PC-3 (cell line): ENCODE data around the gene STPG2. TPM values are rescaled to one million over a fixed set of nuclear protein-coding genes. Genes with fewer than 3 reads are reported as not detected.

Experiments
- ATAC-seq: fragments of 200-7000 bp; cut with Tn5 transposase; 2 replicates; pipeline ENCODE4 v1.9.1; 2020; ENCODE audit warnings: mild to moderate bottlenecking, moderate library complexity
- BruUV-seq: library from RNA; stranded (reverse); fragments of 400-500 nt; replicated peaks from 2 replicates; lab custom pipeline; 2021; lab: Mats Ljungman, UMichigan
- CTCF ChIA-PET: fragments of 300-600 bp; sonication (Branson Sonifier 250); formaldehyde crosslinking; loops from one replicate; lab custom pipeline; 2022; ENCODE audit warnings: antibody characterized with exemption; lab: Charles Lee
- POLR2A ChIA-PET: fragments of 300-600 bp; sonication (Branson Sonifier 250); formaldehyde crosslinking; loops from one replicate; lab custom pipeline; 2022; ENCODE audit warnings: antibody characterized with exemption; ENCODE audit not compliant: unreplicated experiment; lab: Charles Lee
- DNase-seq: peaks from one replicate; pipeline ENCODE4 v3.0.0-alpha.2; 2015
- H2AFZ ChIP-seq: fragments of 300-600 bp; sonication (generic); 2 replicates; pipeline ENCODE4 v1.6.0; 2016; ENCODE audit warnings: antibody characterized with exemption, low read length
- H3F3A ChIP-seq: fragments of 300-600 bp; sonication (generic); one replicate; pipeline ENCODE4 v1.6.0; 2017; ENCODE audit warnings: antibody characterized with exemption, low read length, control low read depth, mild to moderate bottlenecking; ENCODE audit not compliant: unreplicated experiment
- H3K27ac ChIP-seq: fragments of 300-600 bp; sonication (generic); 2 replicates; pipeline ENCODE4 v1.5.1; 2016; ENCODE audit warnings: mild to moderate bottlenecking, low read length
- H3K27me3 ChIP-seq: fragments of 300-600 bp; sonication (generic); 2 replicates; pipeline ENCODE4 v1.6.1; 2016; ENCODE audit warnings: low read length, mixed read lengths
- H3K36me3 ChIP-seq: fragments of 300-600 bp; sonication (generic); 2 replicates; pipeline ENCODE4 v1.6.1; 2016; ENCODE audit warnings: low read depth, mixed run types, low read length, mixed read lengths
- H3K4me1 ChIP-seq: fragments of 300-600 bp; sonication (generic); 2 replicates; pipeline ENCODE4 v1.5.1; 2016; ENCODE audit warnings: low read length; ENCODE audit not compliant: insufficient read depth
- H3K4me2 ChIP-seq: fragments of 300-600 bp; sonication (generic); 2 replicates; pipeline ENCODE4 v1.6.0; 2016; ENCODE audit warnings: low read length
- H3K4me3 ChIP-seq: fragments of 300-600 bp; sonication (generic); 2 replicates; pipeline ENCODE4 v1.5.1; 2016; ENCODE audit warnings: mild to moderate bottlenecking, low read length, mixed read lengths
- H3K79me2 ChIP-seq: fragments of 300-600 bp; sonication (generic); 2 replicates; pipeline ENCODE4 v1.6.1; 2017; ENCODE audit warnings: low read length, mixed read lengths
- H3K9ac ChIP-seq: fragments of 300-600 bp; sonication (generic); 2 replicates; pipeline ENCODE4 v1.6.0; 2016; ENCODE audit warnings: mild to moderate bottlenecking, low read length
- H3K9me2 ChIP-seq: fragments of 300-600 bp; sonication (generic); replicated peaks from 2 replicates; pipeline ENCODE4 v1.6.1; 2016; ENCODE audit warnings: mixed run types, low read length, mixed read lengths
- H3K9me3 ChIP-seq: fragments of 300-600 bp; sonication (generic); 2 replicates; pipeline ENCODE4 v1.6.1; 2016; ENCODE audit warnings: low read length, mixed read lengths
- H4K20me1 ChIP-seq: fragments of 300-600 bp; sonication (generic); 2 replicates; pipeline ENCODE4 v1.6.1; 2016; ENCODE audit warnings: low read length, mixed read lengths
- CTCF ChIP-seq: fragments of 300-600 bp; sonication (generic); conservative IDR thresholded peaks from 2 replicates; pipeline ENCODE4 v1.5.1; 2017; ENCODE audit warnings: antibody characterized with exemption, low read depth, mild to moderate bottlenecking, low read length
- EZH2 ChIP-seq: fragments of 300-600 bp; sonication (generic); IDR thresholded peaks from one replicate; pipeline ENCODE4 v1.6.1; 2017; ENCODE audit warnings: antibody characterized with exemption, mild to moderate bottlenecking, low read length; ENCODE audit not compliant: unreplicated experiment
- EZH2phosphoT487 ChIP-seq: fragments of 300-600 bp; sonication (generic); IDR thresholded peaks from 2 replicates; pipeline ENCODE4 v1.6.1; 2018; ENCODE audit warnings: mild to moderate bottlenecking, antibody characterized with exemption, low read length, borderline replicate concordance
- intact Hi-C: fragments of 100-400 bp; cut with micrococcal nuclease; formaldehyde crosslinking; loops from 2 replicates; pipeline ENCODE4 v1.9.0; 2023
- total RNA-seq: library from RNA; depleted of rRNA; stranded (reverse); fragments of >200 nt; gene quantifications from 2 replicates; pipeline ENCODE4 v1.2.3, GENCODE V29; 2014

STPG2 gene
- total RNA-seq, 1 experiment from 2014 or later = not detected

GRCh38 chr4:98110214-98110613 is 33.1 kb downstream of the STPG2 start:
- no TSS peak for BruUV-seq
- intact Hi-C loops = no loop called here

GRCh38 chr4:98102660-98103059 is 40.6 kb downstream of the STPG2 start:
- BruUV-seq = no TSS peak
- CTCF ChIA-PET = no interaction called here
- Histone ChIP-seq H3K9ac (no peak overlapping the region), H4K20me1 (no peaks in the 10 kb centered on the region), H3K4me2 (0 out of 2 replicates have a peak overlapping the region, but pooled peaks have one; percentile 13), H3K9me2 (no peaks in the 10 kb centered on the region), H3K27ac (peak overlapping the region; percentile 64), H3K79me2 (no peaks in the 10 kb centered on the region), H3K9me3 (no peaks in the 10 kb centered on the region), H3K27me3 (no peaks in the 10 kb centered on the region), H3K4me3 (no peak overlapping the region), H3K36me3 (no peaks in the 10 kb centered on the region), H3K4me1 (peaks cover 16% of the 10 kb centered on the region), H3F3A (peaks cover 4% of the 10 kb centered on the region), H2AFZ (no peak overlapping the region)
- no peak for ATAC-seq
- POLR2A ChIA-PET = no interaction called here
- TF ChIP-seq EZH2 (no peak), CTCF (no peak), EZH2phosphoT487 (no peak)
- intact Hi-C loops = no loop called here
- DNase-seq = no peak

More at GRCh38 chr4:98110214-98110613, 33.1 kb downstream of the STPG2 start:
- Histone ChIP-seq H3K9me3 (no peaks in the 10 kb centered on the region), H3K4me1 (no peaks in the 10 kb centered on the region), H3K27me3 (no peaks in the 10 kb centered on the region), H3K27ac (no peak overlapping the region), H4K20me1 (no peaks in the 10 kb centered on the region), H3K9ac (no peak overlapping the region), H2AFZ (no peak overlapping the region), H3K4me2 (no peak overlapping the region), H3K9me2 (no peaks in the 10 kb centered on the region), H3K4me3 (no peak overlapping the region), H3K79me2 (no peaks in the 10 kb centered on the region), H3F3A (no peaks in the 10 kb centered on the region), H3K36me3 (no peaks in the 10 kb centered on the region)
- ChIA-PET CTCF (no interaction called here), POLR2A (interaction anchor here (0.6 kb wide), 1 partner anchor 12 kb away, joined by 3 read pairs; no protein-coding TSS in a partner anchor)
- ATAC-seq = no peak
- no peak for TF ChIP-seq EZH2
- TF ChIP-seq EZH2phosphoT487 = no peak
- no peak for DNase-seq

GRCh38 chr4:98101988-98102387 is 41.3 kb downstream of the STPG2 start:
- TF ChIP-seq CTCF = no peak
- no peak for TF ChIP-seq EZH2phosphoT487
- no peak for TF ChIP-seq EZH2
- CTCF ChIA-PET = interaction anchor here (1.1 kb wide), 1 partner anchor 11 kb away, joined by 4 read pairs; no protein-coding TSS in a partner anchor
- no TSS peak for BruUV-seq

More at GRCh38 chr4:98101988-98102387, 41.3 kb downstream of the STPG2 start:
- Histone ChIP-seq H3K4me3 (no peak overlapping the region), H3K79me2 (no peaks in the 10 kb centered on the region), H3F3A (peaks cover 4% of the 10 kb centered on the region), H3K4me1 (peaks cover 16% of the 10 kb centered on the region), H2AFZ (no peak overlapping the region), H3K4me2 (peak overlapping the region; percentile 22; the same call in 1 of the 2 replicates), H3K9me3 (no peaks in the 10 kb centered on the region), H3K9me2 (no peaks in the 10 kb centered on the region), H4K20me1 (no peaks in the 10 kb centered on the region), H3K27ac (peak overlapping the region; percentile 64), H3K9ac (no peak overlapping the region), H3K27me3 (no peaks in the 10 kb centered on the region), H3K36me3 (no peaks in the 10 kb centered on the region)
- POLR2A ChIA-PET = interaction anchor here (0.5 to 0.7 kb wide), 3 partner anchors 101 to 670 kb away, joined by 3 to 15 read pairs (median 7); no protein-coding TSS in a partner anchor
- intact Hi-C loops = no loop called here
- DNase-seq = peak; percentile 72
- peak; percentile 97 for ATAC-seq
